T1000 (cell line): ENCODE data around the gene BCKDK.
A peak's percentile ranks its signal among the peaks of the same experiment; 100 is the strongest.
"Not testable (repeated sequence)": the region's sequence is repeated elsewhere in the genome, so short reads cannot be mapped to it uniquely, and the experiment has no call there.

ENCODE experiments used
- DNase-seq: peaks from one replicate; lab custom pipeline; 2025; ENCODE audit warnings: mixed read lengths; lab: John Stamatoyannopoulos, UW

Gene BCKDK

GRCh38 chr16:31099860-31100638 is 8.1 kb upstream of the BCKDK start:
- no peak for DNase-seq

DNA sequence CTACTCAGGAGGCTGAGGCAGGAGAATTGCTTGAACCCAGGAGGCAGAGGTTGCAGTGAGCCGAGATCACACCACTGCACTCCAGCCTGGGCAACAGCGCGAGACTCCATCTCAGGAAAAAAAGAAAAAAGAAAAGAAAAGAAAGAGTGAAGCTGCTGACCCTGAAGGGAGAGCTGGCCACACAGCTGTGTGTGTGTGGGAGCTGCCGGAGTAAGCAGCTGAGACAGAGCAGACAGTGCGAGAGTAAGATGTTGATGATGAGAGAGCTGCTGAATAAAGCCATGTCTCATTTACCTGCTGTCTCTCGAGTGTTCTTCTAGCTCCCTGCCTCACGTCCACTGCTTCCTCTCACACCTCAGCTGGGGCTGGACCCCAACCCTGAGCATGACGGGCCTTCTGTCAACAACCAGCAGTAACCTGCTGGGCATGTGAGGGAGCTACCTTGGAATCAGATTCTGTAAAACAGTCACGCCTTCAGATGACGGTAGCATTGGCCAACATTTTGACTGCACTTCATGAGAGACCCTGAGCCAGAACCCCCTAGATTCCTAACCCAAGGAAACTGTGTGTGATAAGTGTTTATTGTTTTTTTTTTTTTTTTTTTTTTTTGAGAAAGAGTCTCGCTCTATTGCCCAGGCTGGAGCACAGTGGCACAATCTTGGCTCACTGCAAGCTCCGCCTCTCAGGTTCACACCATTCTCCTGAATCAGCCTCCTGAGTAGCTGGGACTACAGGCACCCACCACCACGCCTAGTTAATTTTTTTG is 7.1 kb upstream of the BCKDK start:
- DNase-seq = not testable (repeated sequence)

DNA sequence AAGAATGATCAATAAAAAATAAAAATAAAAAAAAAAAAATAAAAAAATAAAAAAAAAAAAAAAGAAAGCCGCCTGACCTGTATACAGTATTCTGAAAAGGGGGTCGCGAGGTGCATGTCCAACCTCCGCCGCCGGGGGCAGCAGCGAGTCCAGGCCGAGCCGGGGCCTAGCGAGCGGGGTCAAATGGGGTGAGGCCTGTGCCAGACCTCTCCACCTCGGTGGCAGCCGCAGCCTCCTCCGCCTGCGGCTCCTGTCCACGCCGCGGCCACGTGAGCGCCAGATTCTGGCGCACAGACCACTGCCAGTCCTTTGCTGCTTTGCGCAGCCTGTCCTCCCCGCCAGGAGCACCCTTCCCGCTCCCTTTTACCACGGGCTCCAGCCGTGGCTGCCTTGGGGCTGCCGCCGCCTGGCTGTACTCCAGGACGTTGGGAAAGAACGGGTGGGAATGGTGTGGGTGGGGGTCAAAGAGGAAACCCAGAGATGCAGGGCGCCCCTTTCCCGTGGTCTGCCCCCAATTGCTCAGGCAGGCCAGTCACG is 2.4 kb upstream of the BCKDK start:
- no peak for DNase-seq

- DNase-seq = no peak
Measured at GRCh38 chr16:31106509-31107464, 1.4 kb upstream of the BCKDK start.

- DNase-seq = no peak
Measured at GRCh38 chr16:31107465-31107867, 720 bp upstream of the BCKDK start.

DNA sequence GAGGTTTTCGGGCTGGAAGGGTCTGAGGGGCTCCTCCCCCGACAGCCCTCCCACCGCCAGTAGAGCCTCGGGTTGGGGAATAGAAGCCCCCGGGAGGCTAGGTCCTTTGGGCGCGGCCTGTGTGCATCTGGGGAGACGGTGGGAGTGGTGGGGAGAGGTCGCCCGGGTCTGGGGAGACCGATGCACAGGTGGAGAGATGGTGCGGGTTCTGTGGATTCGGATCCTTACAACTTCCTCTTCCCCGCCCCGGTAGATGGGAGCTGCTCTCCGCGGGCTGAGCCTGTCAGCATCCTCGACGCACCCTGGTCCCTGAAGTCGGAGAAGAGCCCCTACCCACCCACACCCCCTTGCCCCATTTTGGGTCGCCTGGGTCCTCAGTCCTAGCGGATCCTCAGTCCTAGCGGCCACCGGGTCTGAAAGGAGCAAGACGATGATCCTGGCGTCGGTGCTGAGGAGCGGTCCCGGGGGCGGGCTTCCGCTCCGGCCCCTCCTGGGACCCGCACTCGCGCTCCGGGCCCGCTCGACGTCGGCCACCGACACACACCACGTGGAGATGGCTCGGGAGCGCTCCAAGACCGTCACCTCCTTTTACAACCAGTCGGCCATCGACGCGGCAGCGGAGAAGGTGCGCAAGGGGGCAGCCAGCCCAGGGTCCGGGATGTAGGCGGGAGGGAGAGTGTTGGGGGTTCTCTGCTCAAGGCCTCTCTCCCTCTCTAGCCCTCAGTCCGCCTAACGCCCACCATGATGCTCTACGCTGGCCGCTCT is 790 bp downstream of the BCKDK start:
- DNase-seq = no peak

DNA sequence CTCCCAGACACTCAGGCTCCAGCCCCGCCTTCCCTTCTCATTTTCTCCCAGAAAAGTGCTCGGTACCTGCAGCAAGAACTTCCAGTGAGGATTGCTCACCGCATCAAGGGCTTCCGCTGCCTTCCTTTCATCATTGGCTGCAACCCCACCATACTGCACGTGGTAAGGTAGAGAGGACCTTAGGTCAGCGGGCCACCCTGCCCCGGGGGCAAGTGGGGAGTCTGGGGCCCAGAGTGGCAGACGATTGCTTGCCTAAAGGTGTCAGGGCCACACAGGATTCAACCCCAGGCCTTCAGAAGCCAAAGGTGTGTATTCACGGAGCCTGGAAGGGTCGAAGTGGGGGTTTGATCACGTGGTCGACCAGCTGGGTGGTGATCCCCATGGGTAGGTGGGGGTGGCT is 1.4 kb downstream of the BCKDK start:
- no peak for DNase-seq

GRCh38 chr16:31110106-31111034 is 2.2 kb downstream of the BCKDK start:
- DNase-seq = no peak

- DNase-seq = no peak
Measured at GRCh38 chr16:31111881-31112466, 3.8 kb downstream of the BCKDK start.

- DNase-seq = no peak
Measured at GRCh38 chr16:31112711-31113110, 4.5 kb downstream of the BCKDK start.

- DNase-seq = no peak
Measured at GRCh38 chr16:31113121-31114120, 5.2 kb downstream of the BCKDK start.

DNA sequence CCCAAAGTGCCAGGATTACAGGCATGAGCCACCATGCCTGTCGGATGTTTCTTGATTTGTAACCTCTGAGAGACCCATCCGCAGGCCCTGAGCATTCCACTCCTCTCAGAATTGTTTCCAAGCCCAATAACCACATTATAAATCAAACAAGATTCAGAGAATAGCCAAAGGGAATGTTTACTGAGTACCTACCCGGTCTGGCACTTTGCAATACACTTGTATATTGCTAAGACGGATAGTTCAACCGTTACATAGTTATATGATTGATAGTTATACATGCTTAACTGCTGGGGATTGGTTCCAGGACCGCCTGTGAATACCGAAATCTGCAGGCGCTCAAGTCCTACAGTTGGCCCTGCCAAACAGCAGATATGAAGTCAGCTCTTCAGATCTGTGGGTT is 6.3 kb downstream of the BCKDK start:
- DNase-seq = no peak

DNA sequence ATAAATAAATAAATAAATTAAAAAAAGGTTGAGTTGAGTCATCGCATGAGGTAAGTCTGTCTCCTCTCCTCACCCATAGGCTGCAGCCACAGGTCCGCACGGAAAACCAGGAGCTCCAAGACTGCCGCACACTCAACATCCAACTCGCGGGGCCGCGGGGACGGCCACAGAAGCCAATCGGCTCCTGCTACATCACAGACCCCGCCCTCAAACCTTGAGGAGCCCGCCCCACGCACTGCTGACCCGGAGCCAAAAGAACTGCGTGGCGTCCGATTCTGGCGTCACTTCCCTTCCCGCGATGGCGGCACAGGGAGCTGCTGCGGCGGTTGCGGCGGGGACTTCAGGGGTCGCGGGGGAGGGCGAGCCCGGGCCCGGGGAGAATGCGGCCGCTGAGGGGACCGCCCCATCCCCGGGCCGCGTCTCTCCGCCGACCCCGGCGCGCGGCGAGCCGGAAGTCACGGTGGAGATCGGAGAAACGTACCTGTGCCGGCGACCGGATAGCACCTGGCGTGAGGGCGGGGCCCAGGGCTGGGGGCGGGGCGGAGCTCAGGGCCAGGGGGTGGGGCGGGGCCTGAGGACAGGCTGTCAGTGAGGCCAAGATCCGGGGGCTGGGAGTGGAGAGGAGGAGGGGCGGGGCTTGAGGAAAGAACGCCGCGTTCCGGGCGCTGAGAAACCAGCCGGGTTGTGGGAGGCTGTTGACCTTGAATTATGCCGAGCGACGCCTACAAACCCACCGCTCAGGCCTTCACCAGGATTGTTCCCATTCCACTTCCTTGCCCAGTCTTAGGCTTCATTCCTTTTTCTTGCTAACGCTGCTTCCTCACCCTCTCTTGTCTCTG is 9.4 kb downstream of the BCKDK start, which contains the start of gene KAT8:
TSS of gene KAT8 (plus strand) at position 281 of the 839 bp plus-strand sequence. CDS start at position 299, 18 bp downstream.
- peak; percentile 97 for DNase-seq

DNA sequence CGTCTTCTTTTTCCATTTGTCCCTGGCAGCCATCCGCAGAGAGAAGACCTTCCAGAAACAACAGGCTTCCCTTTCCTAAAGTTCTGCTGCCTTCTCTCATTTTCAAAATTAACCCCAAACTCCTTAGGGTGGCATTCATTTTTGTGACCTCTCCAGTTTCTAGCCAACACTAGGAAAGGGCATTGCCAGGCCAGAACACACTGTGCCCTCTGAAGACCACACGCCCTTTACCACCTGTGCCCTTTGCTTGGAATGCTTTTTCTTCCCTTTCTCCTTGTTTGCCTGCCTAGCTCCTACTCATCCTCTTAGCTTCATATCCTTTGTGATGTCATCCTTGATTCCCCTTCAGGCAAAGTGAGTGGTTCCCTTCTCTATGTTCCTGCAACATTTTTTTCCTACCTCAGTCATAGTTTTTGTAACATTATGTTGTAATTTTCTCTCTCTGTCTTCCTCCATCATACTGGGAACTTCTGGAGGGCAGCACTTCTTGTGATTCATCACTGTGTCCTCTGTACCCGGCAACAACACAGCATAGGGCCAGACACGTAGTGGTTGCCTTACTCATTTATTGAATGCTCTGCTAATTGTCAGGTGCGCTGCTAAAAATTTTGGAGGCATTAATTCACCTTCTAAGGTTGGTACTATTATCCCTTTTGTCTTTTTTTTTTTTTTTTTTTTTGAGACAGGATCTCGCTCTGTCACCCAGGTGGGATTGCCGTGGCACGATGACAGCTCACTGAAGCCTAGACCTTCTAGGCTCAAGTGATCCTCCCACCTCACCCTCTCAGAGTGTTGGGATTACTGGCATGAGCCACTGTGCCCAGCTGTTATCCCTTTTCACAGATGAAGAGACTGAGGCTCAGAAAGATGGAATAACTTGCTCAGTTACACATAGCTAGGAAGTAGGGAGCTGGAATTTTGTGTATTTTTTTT is 10.3 kb downstream of the BCKDK start:
- DNase-seq = no peak

DNA sequence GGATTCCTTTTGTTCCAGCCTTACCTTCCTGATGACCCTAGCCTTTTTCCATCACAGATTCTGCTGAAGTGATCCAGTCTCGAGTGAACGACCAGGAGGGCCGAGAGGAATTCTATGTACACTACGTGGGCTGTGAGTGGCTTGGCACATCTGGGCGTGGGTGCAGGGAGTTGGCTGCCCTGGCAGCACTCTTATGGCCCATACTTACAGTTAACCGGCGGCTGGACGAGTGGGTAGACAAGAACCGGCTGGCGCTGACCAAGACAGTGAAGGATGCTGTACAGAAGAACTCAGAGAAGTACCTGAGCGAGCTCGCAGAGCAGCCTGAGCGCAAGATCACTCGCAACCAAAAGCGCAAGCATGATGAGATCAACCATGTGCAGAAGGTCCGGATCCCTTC is 11.9 kb downstream of the BCKDK start:
- no peak for DNase-seq

- DNase-seq = no peak
Measured at GRCh38 chr16:31125844-31126243, 17.7 kb downstream of the BCKDK start.
